Measurements from ENCODE around the gene DAZAP1. TPM values are rescaled to one million over a fixed set of nuclear protein-coding genes. Genes with fewer than 3 reads are reported as not detected.
"Not testable (repeated sequence)": the region's sequence is repeated elsewhere in the genome, so short reads cannot be mapped to it uniquely, and the experiment has no call there.

The DAZAP1 gene
- total RNA-seq, 1 experiment from 2014 or later: 360 TPM

DNA sequence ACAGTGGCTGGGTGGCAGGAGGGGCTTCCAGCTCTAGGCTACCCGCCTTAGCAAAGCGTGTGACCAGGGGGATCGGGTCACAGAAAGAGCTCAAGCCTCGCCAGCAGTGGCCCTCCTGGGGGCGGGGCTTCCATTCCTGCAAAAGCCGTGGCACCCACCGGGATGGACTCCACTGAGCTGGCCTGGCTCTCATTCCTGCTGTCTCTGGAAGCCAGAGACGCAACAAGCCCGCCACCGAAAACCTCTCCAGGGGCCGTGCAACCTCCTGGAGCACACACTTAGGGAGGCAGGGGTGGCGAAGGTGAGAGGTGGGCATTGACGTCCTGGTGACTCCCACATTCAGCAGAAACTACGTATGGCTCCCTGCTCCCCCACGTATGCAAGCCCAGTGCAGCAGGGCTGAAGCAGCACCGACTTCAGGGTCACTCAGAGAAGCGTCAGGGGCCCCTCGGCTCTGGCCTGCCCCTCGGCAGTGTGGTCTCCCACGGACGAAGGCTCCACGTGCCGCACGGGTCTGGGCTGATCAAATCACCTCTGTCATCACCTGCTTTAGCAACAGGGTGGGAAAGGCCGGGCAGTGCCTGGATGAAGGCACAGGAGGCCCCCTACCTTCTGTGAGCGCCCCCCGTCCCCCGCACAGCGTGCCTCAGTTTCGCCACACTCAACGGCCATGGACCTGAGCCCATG, 68.5 kb downstream of the DAZAP1 start (continued):
- no peak for TF ChIP-seq ZNF263 (CRISPR knock-in tag; IDR thresholded peaks at IDR 0.05; ENCODE audit: low read depth)
- TF ChIP-seq MLX (CRISPR knock-in tag; IDR thresholded peaks at IDR 0.05): no peak
- no peak for TF ChIP-seq ZNF532 (CRISPR knock-in tag; IDR thresholded peaks at IDR 0.05; ENCODE audit: borderline replicate concordance)
- no peak for TF ChIP-seq ATF1 (CRISPR knock-in tag; IDR thresholded peaks at IDR 0.05)
- no peak for TF ChIP-seq TP53 (CRISPR knock-in tag; IDR thresholded peaks at IDR 0.05)
- TF ChIP-seq FOXP4 (CRISPR knock-in tag; IDR thresholded peaks at IDR 0.05): no peak
- no peak for TF ChIP-seq ETV6 (CRISPR knock-in tag; IDR thresholded peaks at IDR 0.05)
- no peak for TF ChIP-seq TEAD1 (CRISPR knock-in tag; IDR thresholded peaks at IDR 0.05)
- no peak for TF ChIP-seq GRHL2 (CRISPR knock-in tag; IDR thresholded peaks at IDR 0.05; ENCODE audit: insufficient replicate concordance, severe bottlenecking)
- no peak for TF ChIP-seq ZBTB43 (CRISPR knock-in tag; IDR thresholded peaks at IDR 0.05)
- TF ChIP-seq JUN (CRISPR knock-in tag; IDR thresholded peaks at IDR 0.05): no peak

- CTCF ChIA-PET: interaction anchor here (1.0 to 1.5 kb wide), 3 partner anchors 11 to 32 kb away, joined by 3 to 5 read pairs (median 3); no protein-coding TSS in a partner anchor
- DNase-seq (ENCODE audit: low spot score); H3K27ac Mint-ChIP-seq; H3K4me1 Mint-ChIP-seq; POLR2A ChIA-PET; H3K9me3 Mint-ChIP-seq; H3K36me3 Mint-ChIP-seq; ATAC-seq: not testable (repeated sequence)
- peak overlapping the region; percentile 45 for H3K4me3 Mint-ChIP-seq
- H3K27me3 Mint-ChIP-seq (ENCODE audit: low read depth): peaks cover 12% of the 10 kb centered on the region
These were observed 69.7 kb downstream of the DAZAP1 start for GRCh38 chr19:1477056-1477455.

- peak; percentile 80 for ATAC-seq
- peak; percentile 95 for DNase-seq (ENCODE audit: low spot score)
- Mint-ChIP-seq H3K9me3 (no peaks in the 10 kb centered on the region), H3K36me3 (peaks cover 4% of the 10 kb centered on the region), H3K27me3 (ENCODE audit: low read depth) (no peaks in the 10 kb centered on the region; the same call in 1 of the 2 replicates), H3K4me3 (peak within 1 kb of the TSS; percentile 94), H3K27ac (peak within 1 kb of the TSS; percentile 98), H3K4me1 (peaks cover 7% of the 10 kb centered on the region; the same call in 1 of the 2 replicates)
- ChIA-PET CTCF (interaction anchor here (0.6 kb wide), 2 partner anchors 34 to 282 kb away, joined by 4 to 6 read pairs; no protein-coding TSS in a partner anchor), POLR2A (no interaction called here)
- TF ChIP-seq ZNF121 (CRISPR knock-in tag; IDR thresholded peaks at IDR 0.05) (no peak), JAZF1 (CRISPR knock-in tag; IDR thresholded peaks at IDR 0.05) (no peak), FOXP1 (CRISPR knock-in tag; IDR thresholded peaks at IDR 0.05; ENCODE audit: borderline replicate concordance) (peak; percentile 34; the same call in 1 of the 2 replicates), EMX1 (CRISPR knock-in tag; IDR thresholded peaks at IDR 0.05) (no peak), USF2 (CRISPR knock-in tag; IDR thresholded peaks at IDR 0.05) (peak; percentile 97), ZMAT4 (CRISPR knock-in tag; IDR thresholded peaks at IDR 0.05) (no peak), GABPB1 (CRISPR knock-in tag; IDR thresholded peaks at IDR 0.05) (no peak; the same call in 1 of the 2 replicates)
- TF ChIP-seq, protein P1, sequence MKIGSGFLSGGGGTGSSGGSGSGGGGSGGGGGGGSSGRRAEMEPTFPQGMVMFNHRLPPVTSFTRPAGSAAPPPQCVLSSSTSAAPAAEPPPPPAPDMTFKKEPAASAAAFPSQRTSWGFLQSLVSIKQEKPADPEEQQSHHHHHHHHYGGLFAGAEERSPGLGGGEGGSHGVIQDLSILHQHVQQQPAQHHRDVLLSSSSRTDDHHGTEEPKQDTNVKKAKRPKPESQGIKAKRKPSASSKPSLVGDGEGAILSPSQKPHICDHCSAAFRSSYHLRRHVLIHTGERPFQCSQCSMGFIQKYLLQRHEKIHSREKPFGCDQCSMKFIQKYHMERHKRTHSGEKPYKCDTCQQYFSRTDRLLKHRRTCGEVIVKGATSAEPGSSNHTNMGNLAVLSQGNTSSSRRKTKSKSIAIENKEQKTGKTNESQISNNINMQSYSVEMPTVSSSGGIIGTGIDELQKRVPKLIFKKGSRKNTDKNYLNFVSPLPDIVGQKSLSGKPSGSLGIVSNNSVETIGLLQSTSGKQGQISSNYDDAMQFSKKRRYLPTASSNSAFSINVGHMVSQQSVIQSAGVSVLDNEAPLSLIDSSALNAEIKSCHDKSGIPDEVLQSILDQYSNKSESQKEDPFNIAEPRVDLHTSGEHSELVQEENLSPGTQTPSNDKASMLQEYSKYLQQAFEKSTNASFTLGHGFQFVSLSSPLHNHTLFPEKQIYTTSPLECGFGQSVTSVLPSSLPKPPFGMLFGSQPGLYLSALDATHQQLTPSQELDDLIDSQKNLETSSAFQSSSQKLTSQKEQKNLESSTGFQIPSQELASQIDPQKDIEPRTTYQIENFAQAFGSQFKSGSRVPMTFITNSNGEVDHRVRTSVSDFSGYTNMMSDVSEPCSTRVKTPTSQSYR (CRISPR knock-in tag; IDR thresholded peaks at IDR 0.05): 0 out of 2 replicates have a peak, but pooled peaks have one; percentile 14
These were observed 71.7 kb downstream of the DAZAP1 start, which contains the start of gene C19orf25 for GRCh38 chr19:1478934-1479707. TSS of gene C19orf25 (minus strand) at chr19:1479215. CDS start at chr19:1478903, 312 bp downstream.
